Adrenal gland (tissue), 12 donors: Measurements from ENCODE around the gene ERC1. TPM values are rescaled to one million over a fixed set of nuclear protein-coding genes. Genes with fewer than 3 reads are reported as not detected.

Source experiments
- DNase-seq, 7 donors: peaks; one replicate each; pipeline ENCODE4 v3.0.0-alpha.2; 2019 to 2020
- H3K27ac ChIP-seq, 5 donors: fragments of 200-600 bp; sonication (generic) in 4 of 5; 1 replicate in 3 of 5; 2 replicates in 2 of 5; pipeline versions ENCODE4 v1.5.1 to v1.8.0; 2016 to 2020; ENCODE audit warnings: mild to moderate bottlenecking in 1 of 5
- H3K27me3 ChIP-seq: fragments of 200-600 bp; 2 replicates; pipeline ENCODE4 v1.8.0; 2021
- H3K36me3 ChIP-seq, 2 donors: fragments of 200-600 bp; replicated peaks in 1 of 2; 1 replicate in 1 of 2; 2 replicates in 1 of 2; pipeline versions ENCODE4 v1.5.1 to v1.8.0; 2018 to 2022
- H3K4me1 ChIP-seq, 2 donors: fragments of 200-600 bp; replicated peaks in 1 of 2; 1 replicate in 1 of 2; 2 replicates in 1 of 2; pipeline versions ENCODE4 v1.5.1 to v1.8.0; 2018 to 2021
- H3K4me3 ChIP-seq, 4 donors: fragments of 200-600 bp; sonication (generic) in 3 of 4; one replicate each; pipeline ENCODE4 v1.5.1; 2016 to 2018
- H3K9me3 ChIP-seq, 3 donors: fragments of 200-600 bp; sonication (generic) in 1 of 3; replicated peaks in 1 of 3; 1 replicate in 2 of 3; 2 replicates in 1 of 3; pipeline versions ENCODE4 v1.5.1 to v1.8.0; 2016 to 2021
- POLR2A ChIP-seq, 2 donors: fragments of 450-650 bp; IDR thresholded peaks; one replicate each; pipeline ENCODE4 v1.6.1; 2017; ENCODE audit warnings: antibody characterized with exemption in 2 of 2, mild to moderate bottlenecking in 2 of 2, moderate library complexity in 1 of 2
- WGBS, 4 donors: extraction: QIAGEN DNeasy Blood & Tissue Kit in 2 of 4; methylation state at CpG; one replicate each; pipeline versions ENCODE4 v1.1.5 to v1.1.7; 2013 to 2017; 5-methylcytosine and 5-hydroxymethylcytosine counted together
- intact Hi-C, 2 donors: fragments of 100-400 bp; cut with DNase I; formaldehyde crosslinking; loops; one replicate each; pipeline versions ENCODE4 v1.14.1 to v1.15.0; 2022 to 2023
- polyA plus RNA-seq, 3 donors: library from polyadenylated mRNA; stranded (reverse); fragments of 200-250 nt in 2 of 3; fragments of 350-450 nt in 1 of 3; fragmentation: Illumina TruSeq in 1 of 3; extraction: RNeasy Lipid Tissue Mini Kit (QIAGEN cat#74804) in 1 of 3; gene quantifications; one replicate each; pipeline ENCODE4 v1.2.3, GENCODE V29; 2013 to 2014
- total RNA-seq, 9 donors: library from RNA; depleted of rRNA in 4 of 9; stranded (reverse); fragments of >200 nt in 4 of 9; fragments of 120-200 nt in 1 of 9; fragmentation: NEBNext Ultra II Directional in 1 of 9; extraction: Animal tissue kit (Norgen Biotek cat#: 25700) in 1 of 9; gene quantifications; one replicate each; pipeline versions ENCODE4 v1.1.0 to v1.2.4, GENCODE V29; 2013 to 2023
- TF ChIP-seq, protein P1 (sequence below), 6 experiments: fragments of 450-650 bp in 4 of 6; fragments of 200-600 bp in 2 of 6; sonication (generic) in 1 of 6; IDR thresholded peaks; 1 replicate in 5 of 6; 2 replicates in 1 of 6; pipeline versions ENCODE4 v1.5.1 to v1.8.0; 2016 to 2021; ENCODE audit warnings: antibody characterized with exemption in 6 of 6, mild to moderate bottlenecking in 2 of 6, moderate library complexity in 1 of 6
- donor health status: healthy with polysubstance abuse.
- donor health status: Bipolar disorder and iron deficiency.
- donor health status: DM: yes; HTN: yes; CAD: no.
- donor health status: DM: no; HTN: no; CAD: no.
- donor health status: DM: no; HTN: no; CAD: no.
- donor health status: DM: yes; HTN: yes; CAD: no.

ERC1 gene
- total and polyA plus RNA-seq, 12 donors: 4.1 to 79.5 (median 40.2) TPM

- Histone ChIP-seq H3K4me3 (no peak overlapping the region), H3K36me3 (no peaks in the 10 kb centered on the region), H3K27me3 (no peaks in the 10 kb centered on the region), H3K27ac (no peak overlapping the region), H3K4me1 (no peaks in the 10 kb centered on the region), H3K9me3 (no peaks in the 10 kb centered on the region)
- 90 to 98% (median 95%) methylated on average over 3 of the region's 3 CpGs for WGBS, 4 donors
- intact Hi-C loops: no loop called here
- TF ChIP-seq POLR2A (IDR thresholded peaks at IDR 0.05): no peak
- TF ChIP-seq, protein P1, sequence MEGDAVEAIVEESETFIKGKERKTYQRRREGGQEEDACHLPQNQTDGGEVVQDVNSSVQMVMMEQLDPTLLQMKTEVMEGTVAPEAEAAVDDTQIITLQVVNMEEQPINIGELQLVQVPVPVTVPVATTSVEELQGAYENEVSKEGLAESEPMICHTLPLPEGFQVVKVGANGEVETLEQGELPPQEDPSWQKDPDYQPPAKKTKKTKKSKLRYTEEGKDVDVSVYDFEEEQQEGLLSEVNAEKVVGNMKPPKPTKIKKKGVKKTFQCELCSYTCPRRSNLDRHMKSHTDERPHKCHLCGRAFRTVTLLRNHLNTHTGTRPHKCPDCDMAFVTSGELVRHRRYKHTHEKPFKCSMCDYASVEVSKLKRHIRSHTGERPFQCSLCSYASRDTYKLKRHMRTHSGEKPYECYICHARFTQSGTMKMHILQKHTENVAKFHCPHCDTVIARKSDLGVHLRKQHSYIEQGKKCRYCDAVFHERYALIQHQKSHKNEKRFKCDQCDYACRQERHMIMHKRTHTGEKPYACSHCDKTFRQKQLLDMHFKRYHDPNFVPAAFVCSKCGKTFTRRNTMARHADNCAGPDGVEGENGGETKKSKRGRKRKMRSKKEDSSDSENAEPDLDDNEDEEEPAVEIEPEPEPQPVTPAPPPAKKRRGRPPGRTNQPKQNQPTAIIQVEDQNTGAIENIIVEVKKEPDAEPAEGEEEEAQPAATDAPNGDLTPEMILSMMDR (IDR thresholded peaks at IDR 0.05): no peak
- DNase-seq: no peak
Observed at GRCh38 chr12:1401891-1402290, 410.9 kb downstream of the ERC1 start.

- no peaks in the 10 kb centered on the region for H3K27me3 ChIP-seq
- no peak overlapping the region for H3K27ac ChIP-seq
- H3K4me1 ChIP-seq: no peaks in the 10 kb centered on the region
- H3K4me3 ChIP-seq: no peak overlapping the region
- H3K36me3 ChIP-seq: peaks cover 0 to 4% of the 10 kb centered on the region in 2 donors
- no peaks in the 10 kb centered on the region for H3K9me3 ChIP-seq
- TF ChIP-seq, protein P1 (IDR thresholded peaks at IDR 0.05): no peak
- no peak for TF ChIP-seq POLR2A (IDR thresholded peaks at IDR 0.05)
- 93 to 98% (median 94%) methylated on average over 4 of the region's 4 CpGs for WGBS, 4 donors
- no peak for DNase-seq
- intact Hi-C loops: no loop called here
Observed at GRCh38 chr12:1403417-1403816, 412.4 kb downstream of the ERC1 start.

DNA sequence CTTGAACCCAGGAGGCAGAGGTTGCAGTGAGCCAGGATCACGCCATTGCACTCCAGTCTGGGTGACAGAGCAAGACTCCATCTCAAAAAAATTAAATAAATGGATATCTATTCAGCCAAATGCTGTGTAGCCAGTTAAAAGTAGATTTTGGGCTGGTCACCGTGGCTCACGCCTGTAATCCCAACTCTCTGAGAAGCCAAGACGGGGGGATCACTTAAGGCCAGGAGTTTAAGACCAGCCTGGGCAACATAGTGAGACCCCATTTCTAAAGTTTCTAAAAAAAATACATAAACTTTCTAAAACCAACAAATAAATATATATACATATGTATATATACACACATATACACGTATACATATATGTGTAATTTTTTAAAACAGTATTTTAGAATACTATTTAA is 414.6 kb downstream of the ERC1 start:
- intact Hi-C loops: no loop called here
- TF ChIP-seq POLR2A (IDR thresholded peaks at IDR 0.05): no peak
- no peaks in the 10 kb centered on the region for H3K27me3 ChIP-seq
- H3K36me3 ChIP-seq: peaks cover 0 to 11% of the 10 kb centered on the region in 2 donors
- H3K4me3 ChIP-seq: no peak overlapping the region
- WGBS, 4 donors: 91 to 98% (median 97%) methylated on average over 5 of the region's 5 CpGs
- no peak overlapping the region for H3K27ac ChIP-seq
- H3K4me1 ChIP-seq: no peaks in the 10 kb centered on the region
- no peak for DNase-seq
- no peaks in the 10 kb centered on the region for H3K9me3 ChIP-seq

DNA sequence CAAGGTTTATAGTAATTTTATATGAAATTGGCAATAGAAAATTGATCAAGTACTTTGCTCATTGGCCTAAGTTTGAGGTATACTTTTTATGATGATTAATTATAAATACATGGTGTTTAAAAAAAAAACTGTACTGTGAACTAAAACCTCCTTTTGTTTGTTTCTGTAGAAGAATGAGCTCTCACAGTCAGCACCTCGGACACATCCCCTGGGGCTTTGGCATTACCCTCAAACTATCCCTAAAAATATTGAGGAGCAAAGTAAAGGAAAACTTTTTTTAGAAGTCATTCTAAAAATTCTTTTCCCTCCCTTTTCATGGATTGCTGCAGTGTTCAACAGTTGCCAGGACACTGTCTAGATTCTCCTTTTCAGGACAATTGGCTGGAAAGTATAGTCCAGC is 419.8 kb downstream of the ERC1 start:
- DNase-seq: no peak
- TF ChIP-seq POLR2A (IDR thresholded peaks at IDR 0.05): no peak
- TF ChIP-seq, protein P1 (IDR thresholded peaks at IDR 0.05): no peak
- H3K27me3 ChIP-seq: no peaks in the 10 kb centered on the region
- peaks cover 0 to 20% of the 10 kb centered on the region in 2 donors for H3K36me3 ChIP-seq
- H3K27ac ChIP-seq: no peak overlapping the region
- intact Hi-C loops: no loop called here
- no peak overlapping the region for H3K4me3 ChIP-seq
- no peaks in the 10 kb centered on the region for H3K9me3 ChIP-seq
- no peaks in the 10 kb centered on the region for H3K4me1 ChIP-seq
- WGBS, 4 donors: 91 to 100% (median 97%) methylated on average over 1 of the region's 1 CpG

- no peak for DNase-seq
- Histone ChIP-seq H3K4me3 (no peak overlapping the region), H3K4me1 (no peaks in the 10 kb centered on the region), H3K27ac (no peak overlapping the region), H3K36me3 (peaks cover 0 to 12% of the 10 kb centered on the region in 2 donors), H3K9me3 (no peaks in the 10 kb centered on the region), H3K27me3 (no peaks in the 10 kb centered on the region)
- no peak for TF ChIP-seq POLR2A (IDR thresholded peaks at IDR 0.05)
- TF ChIP-seq, protein P1 (IDR thresholded peaks at IDR 0.05): no peak
- intact Hi-C loops: no loop called here
- WGBS, 4 donors: 95 to 97% (median 97%) methylated on average over 12 of the region's 12 CpGs
Observed at GRCh38 chr12:1413930-1414329, 422.9 kb downstream of the ERC1 start.
